Effector CD8-positive, alpha-beta T cell (primary cell): ENCODE results near the gene HAUS5.
"Not testable (repeated sequence)": the region's sequence is repeated elsewhere in the genome, so short reads cannot be mapped to it uniquely, and the experiment has no call there.

ENCODE experiments used
- DNase-seq: peaks from one replicate; lab custom pipeline; 2025; lab: John Stamatoyannopoulos, UW
- total RNA-seq, 4 experiments: gene quantifications; one replicate each; lab custom pipeline; 2026; lab: John Stamatoyannopoulos, UW

HAUS5 gene
- 27.2 to 33.6 (median 29.0) reads per million in 4 experiments for total RNA-seq

DNA sequence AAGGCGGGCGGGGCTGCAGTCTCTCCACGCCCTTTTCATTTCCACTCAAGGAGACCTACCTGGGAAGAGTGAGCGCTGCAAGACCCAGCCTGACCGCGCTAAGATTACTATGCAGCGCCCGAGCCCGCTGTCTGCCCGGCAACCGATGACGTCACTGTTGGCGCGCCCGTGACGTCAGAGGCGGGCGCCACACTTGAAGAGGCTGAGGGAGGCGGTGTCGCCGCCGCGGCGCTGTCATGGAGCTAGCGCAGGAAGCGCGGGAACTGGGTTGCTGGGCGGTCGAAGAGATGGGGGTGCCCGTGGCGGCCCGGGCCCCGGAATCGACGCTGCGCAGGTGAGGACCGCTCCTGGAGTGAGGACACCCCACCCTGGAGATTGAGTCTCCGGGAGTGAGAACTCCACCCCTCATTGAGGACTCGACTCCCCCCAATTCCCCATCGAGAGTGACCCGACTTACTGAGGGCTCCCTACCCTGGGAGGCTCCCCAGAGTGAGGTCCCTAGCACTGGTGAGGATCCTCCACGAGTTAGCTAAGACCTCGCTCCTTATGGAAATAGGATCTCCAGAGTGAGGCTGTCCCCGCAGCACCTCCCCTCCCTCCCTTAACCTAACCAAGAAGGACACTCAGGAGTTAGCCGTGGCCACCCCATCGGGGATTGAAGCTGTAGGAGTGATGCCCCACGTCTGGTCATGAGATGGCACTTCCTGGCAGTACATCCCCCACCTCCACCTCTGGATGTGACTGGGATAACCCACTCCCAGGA is at the start of gene HAUS5:
TSS of gene HAUS5 (plus strand) at position 177 of the 763 bp plus-strand sequence. CDS start at position 237, 60 bp downstream.
- peak; percentile 93 for DNase-seq

GRCh38 chr19:35562776-35563175 is 49.8 kb upstream of the HAUS5 start:
- no peak for DNase-seq

GRCh38 chr19:35563207-35563829 is 49.2 kb upstream of the HAUS5 start, which contains the start of gene ATP4A:
Gene ATP4A (minus strand): TSS chr19:35563658. CDS start chr19:35563629, 29 bp downstream.
- no peak for DNase-seq

GRCh38 chr19:35565016-35565856 is 47.3 kb upstream of the HAUS5 start:
- no peak for DNase-seq

- no peak for DNase-seq
These were observed 45.8 kb upstream of the HAUS5 start for GRCh38 chr19:35566738-35567137.

DNA sequence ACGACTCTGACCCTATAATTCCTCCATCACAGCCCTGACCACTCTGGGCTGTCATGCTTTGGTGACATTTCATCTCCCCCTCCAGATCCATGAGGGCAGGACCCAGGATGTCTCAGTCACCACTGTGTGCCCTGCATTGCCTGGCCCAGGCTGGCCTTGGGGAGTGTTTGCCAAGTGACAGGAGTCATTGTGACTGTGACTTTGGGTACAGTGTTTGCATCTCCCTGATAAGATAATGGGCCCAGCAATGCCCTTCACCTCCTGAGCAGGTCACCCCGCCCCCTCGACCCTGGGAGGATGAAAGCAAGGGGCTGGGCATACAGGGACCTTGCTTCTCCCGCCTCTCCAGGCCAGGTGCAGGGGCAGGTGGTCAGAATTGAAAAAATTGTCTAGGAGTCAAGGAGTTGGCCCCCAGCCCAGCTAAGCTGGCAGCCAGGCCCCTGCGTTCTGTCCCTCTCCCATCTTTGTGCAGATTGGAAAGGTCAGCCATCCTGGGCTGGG is 43.2 kb upstream of the HAUS5 start:
- DNase-seq: no peak

DNA sequence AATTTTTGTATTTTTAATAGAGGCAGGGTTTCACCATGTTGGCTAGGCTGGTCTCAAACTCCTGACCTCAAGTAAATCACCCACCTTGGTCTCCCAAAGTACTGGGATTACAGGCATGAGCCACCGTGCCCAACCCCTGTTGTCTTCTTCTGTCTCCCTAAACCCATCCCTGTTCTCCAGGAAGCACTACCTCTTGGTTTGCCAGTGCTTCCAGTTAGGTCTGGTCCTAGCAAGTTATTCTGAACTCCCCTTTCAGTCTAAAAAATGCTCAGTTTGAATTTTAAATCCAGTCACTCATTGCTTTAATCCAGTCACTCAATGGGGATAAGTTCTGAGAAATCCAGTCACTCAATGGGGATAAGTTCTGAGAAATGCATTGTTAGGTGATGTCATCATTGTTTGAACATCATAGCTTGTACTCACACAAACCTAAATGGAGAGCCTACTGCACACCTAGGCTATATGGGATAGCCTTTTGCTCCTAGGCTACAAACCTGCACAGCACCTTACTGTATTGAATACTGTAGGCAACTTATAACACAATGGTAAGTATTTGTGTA is 41.0 kb upstream of the HAUS5 start:
- DNase-seq: no peak

- no peak for DNase-seq
These were observed 34.6 kb upstream of the HAUS5 start for GRCh38 chr19:35577918-35578317.

- DNase-seq: no peak
These were observed 33.8 kb upstream of the HAUS5 start for GRCh38 chr19:35578707-35579106.

DNA sequence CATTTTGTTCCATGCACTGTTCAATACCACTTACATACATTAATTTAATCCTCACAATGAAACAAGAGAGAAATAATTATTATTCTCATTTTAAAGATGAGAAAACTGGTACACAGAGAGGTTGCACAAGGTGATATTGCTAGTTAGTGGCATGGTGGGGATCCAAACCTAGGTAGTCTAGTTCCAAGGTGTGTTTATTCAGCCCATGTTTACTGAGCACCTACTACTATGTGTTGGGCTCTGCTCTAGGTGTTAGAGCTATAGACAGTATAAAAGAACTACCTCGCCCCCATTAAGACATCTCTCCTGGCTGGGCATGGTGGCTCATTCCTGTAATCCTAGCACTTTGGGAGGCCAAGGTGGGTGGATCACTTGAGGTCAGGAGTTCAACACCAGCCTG is 29.8 kb upstream of the HAUS5 start:
- DNase-seq: no peak

GRCh38 chr19:35585848-35586247 is 26.7 kb upstream of the HAUS5 start, which contains the start of gene PMIS2:
Gene PMIS2 (plus strand): TSS chr19:35586173. CDS start chr19:35586260, 87 bp downstream.
- peak; percentile 9 for DNase-seq

DNA sequence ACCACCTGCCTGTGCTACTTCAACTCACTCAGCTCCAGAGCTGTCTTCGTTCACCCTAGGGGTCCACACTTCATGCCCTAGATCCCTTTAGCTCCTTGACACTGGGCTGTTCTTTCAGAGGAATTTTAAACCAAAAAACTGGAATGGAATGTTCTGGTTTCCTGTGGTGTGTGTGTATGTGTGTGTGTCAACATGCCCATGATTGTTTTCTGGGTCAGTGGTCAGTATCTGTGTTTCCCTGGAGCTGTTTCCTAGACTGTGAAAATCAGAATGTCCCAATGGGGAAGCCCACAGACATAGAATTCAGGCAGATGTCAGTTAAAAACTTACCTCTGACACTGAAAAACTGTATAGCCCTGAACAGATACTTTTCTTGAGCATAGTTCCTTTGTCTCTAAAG is 25.2 kb upstream of the HAUS5 start:
- DNase-seq: no peak

- no peak for DNase-seq
These were observed 21.7 kb upstream of the HAUS5 start for GRCh38 chr19:35590875-35591274.

DNA sequence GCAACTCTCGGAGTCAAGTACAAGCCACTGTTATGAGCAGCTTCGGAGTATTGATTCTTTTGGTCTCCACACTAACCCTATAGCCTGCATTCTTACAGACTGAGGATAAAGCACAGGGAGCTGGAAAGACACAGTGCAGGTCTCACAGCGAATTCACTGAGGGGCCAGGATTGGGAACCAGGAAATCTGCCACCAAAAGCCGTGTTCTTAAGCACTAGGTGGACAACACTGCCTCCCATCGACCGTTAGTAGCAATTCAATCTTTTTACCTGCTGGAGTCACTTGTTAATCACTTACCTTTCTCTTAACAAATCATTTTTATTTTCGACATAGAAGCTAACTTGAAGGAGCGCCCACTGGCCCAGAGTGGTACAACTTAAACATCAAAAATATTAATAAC is 20.3 kb upstream of the HAUS5 start:
- no peak for DNase-seq

DNA sequence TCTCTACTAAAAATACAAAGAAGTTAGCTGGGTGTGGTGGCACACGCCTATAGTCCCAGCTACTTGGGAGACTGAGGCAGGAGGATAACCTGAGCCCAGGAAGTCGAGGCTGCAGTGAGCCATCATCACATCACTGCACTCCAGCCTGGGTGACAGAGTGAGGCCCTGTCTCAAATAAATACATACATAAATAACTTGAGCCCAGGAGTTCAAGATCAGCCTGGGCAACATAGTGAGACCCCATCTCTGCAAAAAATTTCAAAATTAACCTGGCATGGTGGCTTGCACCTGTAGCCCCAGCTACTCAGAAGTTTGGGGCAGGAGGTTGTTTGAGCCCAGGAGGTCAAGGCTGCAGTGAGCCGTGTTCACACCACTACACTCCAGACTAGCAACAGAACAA is 17.5 kb upstream of the HAUS5 start:
- DNase-seq: not testable (repeated sequence)

GRCh38 chr19:35595928-35596327 is 16.6 kb upstream of the HAUS5 start:
- DNase-seq: no peak

- DNase-seq: no peak
These were observed 16.1 kb upstream of the HAUS5 start for GRCh38 chr19:35596366-35596999.

DNA sequence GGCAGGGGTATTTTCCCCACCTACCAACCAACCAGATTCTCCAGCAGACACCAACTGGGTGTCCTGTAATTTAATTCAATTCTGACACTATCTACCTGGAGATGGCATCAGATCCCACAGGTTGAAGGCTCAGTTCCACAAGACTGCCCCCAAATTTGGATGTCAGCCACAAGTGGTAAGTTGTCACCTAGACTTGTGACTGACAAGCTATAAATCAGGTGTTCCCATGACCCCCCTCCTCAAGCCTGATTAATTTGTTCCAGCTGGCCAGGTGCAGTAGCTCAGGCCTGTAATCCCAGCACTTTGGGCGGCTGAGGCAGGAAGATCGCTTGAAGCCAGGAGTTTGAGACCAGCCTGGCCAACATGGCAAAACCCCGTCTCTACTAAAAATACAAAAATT is 10.6 kb upstream of the HAUS5 start:
- no peak for DNase-seq

DNA sequence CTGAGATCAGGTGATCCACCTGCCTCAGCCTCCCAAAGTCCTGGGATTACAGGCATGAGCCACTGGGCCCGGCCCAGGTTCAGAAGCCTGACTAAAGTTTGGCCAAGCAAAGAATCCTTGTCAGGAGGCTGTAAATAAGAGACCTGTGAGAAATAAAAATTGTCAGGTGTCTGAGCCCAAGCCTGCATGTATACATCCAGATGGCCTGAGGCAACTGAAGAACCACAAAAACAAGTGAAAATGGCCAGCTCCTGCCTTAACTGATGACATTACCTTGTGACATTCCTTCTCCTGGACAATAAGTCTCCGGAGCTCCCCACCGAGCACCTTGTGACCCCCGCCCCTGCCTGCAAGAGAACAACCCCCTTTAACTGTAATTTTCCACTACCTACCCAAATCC is 8.1 kb upstream of the HAUS5 start:
- not testable (repeated sequence) for DNase-seq

DNA sequence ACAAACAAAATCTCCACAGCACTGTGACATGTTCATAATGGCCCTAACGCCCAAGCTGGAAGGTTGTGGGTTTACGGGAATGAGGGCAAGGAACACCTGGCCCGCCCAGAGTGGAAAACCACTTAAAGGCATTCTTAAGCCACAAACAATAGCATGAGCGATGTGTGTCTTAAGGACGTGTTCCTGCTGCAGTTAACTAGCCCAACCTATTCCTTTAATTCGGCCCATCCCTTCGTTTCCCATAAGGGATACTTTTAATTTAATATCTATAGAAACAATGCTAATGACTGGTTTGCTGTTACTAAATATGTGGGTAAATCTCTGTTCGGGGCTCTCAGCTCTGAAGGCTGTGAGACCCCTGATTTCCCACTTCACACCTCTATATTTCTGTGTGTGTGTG is 5.4 kb upstream of the HAUS5 start:
- DNase-seq: not testable (repeated sequence)

DNA sequence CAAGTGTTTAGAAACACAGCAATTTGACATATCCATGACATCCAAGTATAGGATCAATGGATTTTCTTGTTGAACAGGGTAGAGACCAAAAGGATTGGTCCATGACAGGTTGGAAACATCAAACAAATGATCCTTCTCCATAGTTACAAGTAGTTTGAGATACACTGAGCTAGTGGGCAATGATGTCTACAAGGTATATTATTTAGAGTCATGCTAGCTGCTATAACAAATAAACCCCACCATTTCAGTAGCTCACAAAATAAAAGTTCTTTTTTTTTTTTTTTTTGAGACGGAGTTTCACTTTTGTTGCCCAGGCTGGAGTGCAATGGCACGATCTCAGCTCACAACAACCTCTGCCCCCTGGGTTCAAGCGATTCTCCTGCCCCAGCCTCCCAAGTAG is 4.9 kb upstream of the HAUS5 start:
- no peak for DNase-seq
